ENCODE measurements around the gene CALM3. TPM values are rescaled to one million over a fixed set of nuclear protein-coding genes. Genes with fewer than 3 reads are reported as not detected.
A peak's percentile ranks its signal among the peaks of the same experiment; 100 is the strongest.

CALM3 gene
- total and polyA plus RNA-seq, 2 donors from 2014 or later: 217 to 350 TPM

- Histone ChIP-seq H3K9me3 (ENCODE audit: control insufficient read depth in 2 of 3, insufficient read depth in 1 of 3, low read length in 3 of 3) (no peaks in the 10 kb centered on the region), H3K4me1 (ENCODE audit: control insufficient read depth in 2 of 3, insufficient read depth in 2 of 3, low read depth in 1 of 3, low read length in 3 of 3) (peaks cover 0 to 21% (median 5%) of the 10 kb centered on the region in 3 donors), H3K9ac (ENCODE audit: low read length in 3 of 3) (no peak within 1 kb of the TSS), H3K4me3 (ENCODE audit: low read length in 3 of 3) (no peak within 1 kb of the TSS), H3K27ac (ENCODE audit: low read depth in 2 of 2, low read length in 2 of 2) (no peak within 1 kb of the TSS), H3K27me3 (ENCODE audit: control insufficient read depth, insufficient read depth, low read length) (peaks cover 13% of the 10 kb centered on the region), H3K36me3 (ENCODE audit: control insufficient read depth in 2 of 3, insufficient read depth in 3 of 3, low read length in 3 of 3) (no peaks in the 10 kb centered on the region)
- intact Hi-C loops (cut with DNase I): no loop called here
- no peak for TF ChIP-seq CTCF (IDR thresholded peaks at IDR 0.05; ENCODE audit: borderline replicate concordance, extremely low read depth, insufficient read depth)
- DNase-seq: no peak
- FAIRE-seq: no peak
Observed at GRCh38 chr19:46635920-46636761, 35.0 kb downstream of the CALM3 start, which contains the start of gene GNG8. TSS of gene GNG8 (minus strand) at chr19:46636202. CDS start at chr19:46634682, 1,520 bp downstream.

GRCh38 chr19:46637224-46637623, 36.1 kb downstream of the CALM3 start:
- DNase-seq: no peak
- no peak overlapping the region for H3K4me3 ChIP-seq (ENCODE audit: low read length in 3 of 3)
- H3K36me3 ChIP-seq (ENCODE audit: control insufficient read depth in 2 of 3, insufficient read depth in 3 of 3, low read length in 3 of 3): no peaks in the 10 kb centered on the region
- no peak overlapping the region for H3K9ac ChIP-seq (ENCODE audit: low read length in 3 of 3)
- intact Hi-C loops (cut with DNase I): no loop called here
- peaks cover 13% of the 10 kb centered on the region for H3K27me3 ChIP-seq (ENCODE audit: control insufficient read depth, insufficient read depth, low read length)
- H3K4me1 ChIP-seq (ENCODE audit: control insufficient read depth in 2 of 3, insufficient read depth in 2 of 3, low read depth in 1 of 3, low read length in 3 of 3): peaks cover 0 to 21% (median 5%) of the 10 kb centered on the region in 3 donors
- FAIRE-seq: no peak
- H3K9me3 ChIP-seq (ENCODE audit: control insufficient read depth in 2 of 3, insufficient read depth in 1 of 3, low read length in 3 of 3): no peaks in the 10 kb centered on the region
- H3K27ac ChIP-seq (ENCODE audit: low read depth in 2 of 2, low read length in 2 of 2): no peak overlapping the region
- no peak for TF ChIP-seq CTCF (IDR thresholded peaks at IDR 0.05; ENCODE audit: borderline replicate concordance, extremely low read depth, insufficient read depth)

- Histone ChIP-seq H3K36me3 (ENCODE audit: control insufficient read depth in 2 of 3, insufficient read depth in 3 of 3, low read length in 3 of 3) (no peaks in the 10 kb centered on the region), H3K27me3 (ENCODE audit: control insufficient read depth, insufficient read depth, low read length) (peaks cover 10% of the 10 kb centered on the region), H3K9me3 (ENCODE audit: control insufficient read depth in 2 of 3, insufficient read depth in 1 of 3, low read length in 3 of 3) (no peaks in the 10 kb centered on the region), H3K9ac (ENCODE audit: low read length in 3 of 3) (no peak overlapping the region), H3K4me3 (ENCODE audit: low read length in 3 of 3) (peak overlapping the region in 2 of 3 donors; percentile 25 to 45), H3K27ac (ENCODE audit: low read depth in 2 of 2, low read length in 2 of 2) (peak overlapping the region; percentile 71 to 72), H3K4me1 (ENCODE audit: control insufficient read depth in 2 of 3, insufficient read depth in 2 of 3, low read depth in 1 of 3, low read length in 3 of 3) (peaks cover 0 to 13% (median 0%) of the 10 kb centered on the region in 3 donors)
- intact Hi-C loops (cut with DNase I): no loop called here
- peak; percentile 1 for TF ChIP-seq CTCF (IDR thresholded peaks at IDR 0.05; ENCODE audit: borderline replicate concordance, extremely low read depth, insufficient read depth)
- no peak for FAIRE-seq
- DNase-seq: peak; percentile 83 to 96 (median 92)
Observed at GRCh38 chr19:46639358-46640182, 38.4 kb downstream of the CALM3 start.

All from kidney (tissue), 14 donors.